ENCODE measurements around the gene SSBP3.
"Not testable (repeated sequence)": the region's sequence is repeated elsewhere in the genome, so short reads cannot be mapped to it uniquely, and the experiment has no call there.

SSBP3 gene

DNA sequence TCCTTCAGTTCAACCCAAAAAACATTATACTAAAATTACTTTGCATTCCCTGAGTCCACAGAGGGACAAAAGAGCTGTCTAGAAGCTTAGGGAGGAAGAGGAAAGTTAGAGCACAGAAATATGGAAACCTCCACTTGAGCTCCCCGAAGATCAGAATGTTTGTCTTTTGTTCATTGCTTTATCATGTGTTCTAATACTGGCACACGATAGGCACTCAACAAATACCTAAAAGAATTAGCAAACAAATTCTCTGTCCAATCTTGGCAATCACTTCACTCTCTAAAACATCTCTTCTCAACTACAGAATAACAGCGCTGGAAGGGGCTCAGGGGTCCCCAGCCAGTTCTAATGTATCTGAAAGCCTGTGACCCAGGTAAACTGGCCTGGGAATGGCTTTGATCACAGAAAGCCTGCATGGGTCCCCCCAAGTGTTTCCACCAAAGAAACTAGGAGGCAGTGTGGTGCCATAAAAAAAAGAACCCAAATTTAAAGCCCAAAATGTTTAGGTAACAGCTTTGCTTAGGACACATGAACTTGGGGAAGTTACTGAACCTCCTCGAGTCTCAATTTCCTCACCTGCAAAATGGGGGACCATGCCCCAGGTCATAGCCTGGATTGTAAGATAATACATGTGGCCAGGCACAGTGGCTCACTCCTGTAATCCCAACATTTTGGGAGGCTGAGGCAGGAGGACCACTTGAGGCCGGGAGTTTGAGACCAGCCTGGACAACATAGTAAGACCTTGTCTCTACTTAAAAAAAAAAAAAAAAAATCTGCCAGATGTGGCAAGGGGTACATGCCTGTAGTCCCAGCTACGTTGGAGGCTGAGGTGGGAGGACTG, 45.8 kb downstream of the SSBP3 start:
- ATAC-seq (no peak), DNase-seq (ENCODE audit: low spot score in 2 of 2) (no peak)
- H3K36me3 Mint-ChIP-seq = peaks cover 13% of the 10 kb centered on the region
- H3K4me3 Mint-ChIP-seq = no peak overlapping the region
- peak overlapping the region; percentile 68 for H3K27ac Mint-ChIP-seq
- peaks cover 92% of the 10 kb centered on the region for H3K4me1 Mint-ChIP-seq
- no peaks in the 10 kb centered on the region for H3K9me3 Mint-ChIP-seq

DNA sequence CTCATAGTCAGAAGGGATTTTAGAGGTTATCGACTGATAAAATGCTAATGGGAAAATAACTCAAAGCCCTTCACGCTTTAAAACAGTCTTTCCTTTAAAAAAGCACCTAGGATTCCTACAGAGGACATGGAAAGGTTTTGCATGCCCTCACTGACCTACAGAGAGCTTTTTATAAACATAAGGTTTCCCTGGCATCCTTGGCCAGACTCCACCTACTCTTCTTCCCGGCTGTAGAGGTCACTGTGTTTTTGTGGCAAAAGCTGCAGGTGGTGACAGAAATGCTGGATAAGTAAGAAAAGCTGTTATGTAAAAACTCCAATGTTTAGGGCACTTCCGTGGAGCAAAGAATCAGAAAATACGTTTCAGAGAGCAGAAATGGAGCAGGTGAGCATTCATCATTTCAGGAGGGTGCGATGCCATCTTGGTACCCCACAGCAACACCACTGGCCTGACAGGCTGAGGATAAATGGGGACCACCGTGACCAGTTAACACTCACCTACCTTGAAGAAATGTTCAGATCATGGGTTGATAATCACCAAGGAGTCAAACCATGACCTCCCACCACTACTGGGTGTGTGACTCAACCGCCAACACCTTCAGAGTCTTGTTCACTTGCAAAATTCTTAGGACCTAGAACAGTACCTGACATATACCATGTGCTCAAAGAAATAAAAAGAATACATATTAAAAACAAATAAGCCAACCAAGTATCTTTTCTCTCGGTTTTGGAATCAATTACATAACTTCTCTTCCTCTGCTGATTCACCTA, 46.6 kb downstream of the SSBP3 start:
- H3K9me3 Mint-ChIP-seq = no peaks in the 10 kb centered on the region
- peaks cover 84% of the 10 kb centered on the region for H3K4me1 Mint-ChIP-seq
- DNase-seq (ENCODE audit: low spot score in 2 of 2) (no peak), ATAC-seq (peak; percentile 85)
- peaks cover 13% of the 10 kb centered on the region for H3K36me3 Mint-ChIP-seq
- peak overlapping the region; percentile 68 for H3K27ac Mint-ChIP-seq
- no peak overlapping the region for H3K4me3 Mint-ChIP-seq

DNA sequence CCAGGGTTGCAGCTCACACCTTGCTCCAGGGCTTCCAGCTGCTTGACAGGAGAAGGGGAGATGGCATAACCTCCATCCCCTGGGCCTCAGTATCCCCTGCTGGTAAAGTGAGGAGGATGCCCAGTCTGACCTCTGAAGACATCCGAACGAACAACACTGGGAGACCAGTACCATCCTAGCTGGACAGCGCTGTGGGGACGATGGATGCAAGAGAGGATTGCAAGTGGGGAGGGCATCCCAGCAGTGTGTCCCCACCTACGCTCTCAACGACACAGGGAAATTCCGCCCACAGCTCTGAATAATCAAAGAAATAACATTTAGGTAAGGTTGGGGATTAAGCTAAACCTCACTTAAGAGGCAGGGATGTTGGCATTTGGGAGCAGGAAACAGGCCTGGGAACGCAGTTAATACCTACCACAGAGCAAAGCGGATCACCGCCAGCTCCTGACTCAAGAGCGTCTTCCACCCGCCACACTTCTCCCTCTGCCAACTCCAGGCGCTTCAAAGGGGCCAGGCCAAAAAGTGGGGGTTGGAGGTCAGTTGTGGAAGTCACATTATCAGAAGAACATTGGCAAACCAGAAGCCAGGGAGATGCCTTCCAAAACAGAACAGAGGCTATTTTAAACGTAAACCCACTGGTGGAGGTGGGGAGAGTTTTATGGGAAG, 47.6 kb downstream of the SSBP3 start:
- Mint-ChIP-seq H3K4me1 (peaks cover 84% of the 10 kb centered on the region), H3K36me3 (peaks cover 13% of the 10 kb centered on the region), H3K4me3 (no peak overlapping the region), H3K27ac (no peak overlapping the region), H3K9me3 (no peaks in the 10 kb centered on the region)
- no peak for ATAC-seq
- DNase-seq (ENCODE audit: low spot score in 2 of 2) = no peak

DNA sequence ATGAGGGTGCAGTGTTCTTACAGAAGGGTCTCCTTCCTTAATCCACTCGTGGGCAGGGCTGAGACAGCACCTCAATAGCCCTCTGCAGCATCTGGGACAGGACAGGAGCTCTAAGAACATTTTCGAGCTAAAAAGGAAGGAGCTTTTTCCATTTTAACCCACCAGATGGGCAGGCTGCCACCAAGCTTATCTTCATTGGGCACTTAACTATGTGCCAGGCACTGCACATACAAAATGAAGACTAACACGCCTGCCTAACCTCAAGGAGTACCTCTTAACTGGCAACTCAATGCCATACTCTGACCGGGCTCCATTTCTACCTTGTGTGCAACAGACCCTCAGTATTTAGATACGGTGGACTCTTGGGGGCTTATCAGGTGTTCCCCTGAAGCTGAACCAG, 48.2 kb downstream of the SSBP3 start:
- no peaks in the 10 kb centered on the region for H3K9me3 Mint-ChIP-seq
- peaks cover 83% of the 10 kb centered on the region for H3K4me1 Mint-ChIP-seq
- ATAC-seq = no peak
- peaks cover 13% of the 10 kb centered on the region for H3K36me3 Mint-ChIP-seq
- peak overlapping the region; percentile 92 for H3K27ac Mint-ChIP-seq
- DNase-seq (ENCODE audit: low spot score in 2 of 2) = no peak
- no peak overlapping the region for H3K4me3 Mint-ChIP-seq

DNA sequence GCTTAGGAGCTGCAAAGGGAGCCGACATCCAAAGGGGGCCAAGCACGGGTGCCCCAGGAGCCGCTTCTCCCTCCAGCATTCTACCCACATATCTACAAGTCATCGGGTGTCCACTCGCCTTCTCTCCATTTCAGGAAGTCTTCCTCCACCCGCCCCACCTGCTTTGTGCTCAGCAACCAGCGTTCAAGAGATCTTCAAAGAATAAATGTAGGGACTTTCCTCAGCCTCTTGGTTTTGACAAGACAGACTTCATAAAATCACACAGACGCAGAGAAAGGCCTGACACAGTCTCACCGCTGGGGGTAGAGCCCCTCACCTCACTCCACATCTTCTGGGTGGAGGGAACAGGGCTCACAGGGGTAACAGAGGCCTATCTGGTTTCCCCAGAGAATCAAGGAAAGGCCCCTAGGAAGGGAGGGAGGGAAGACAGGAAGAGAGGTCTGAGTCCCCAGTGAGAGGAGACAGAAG, 49.5 kb downstream of the SSBP3 start:
- no peak for ATAC-seq
- Mint-ChIP-seq H3K27ac (peak overlapping the region; percentile 92), H3K4me1 (peaks cover 82% of the 10 kb centered on the region), H3K4me3 (peak overlapping the region; percentile 49), H3K36me3 (peaks cover 13% of the 10 kb centered on the region), H3K9me3 (no peaks in the 10 kb centered on the region)
- no peak for DNase-seq (ENCODE audit: low spot score in 2 of 2)

DNA sequence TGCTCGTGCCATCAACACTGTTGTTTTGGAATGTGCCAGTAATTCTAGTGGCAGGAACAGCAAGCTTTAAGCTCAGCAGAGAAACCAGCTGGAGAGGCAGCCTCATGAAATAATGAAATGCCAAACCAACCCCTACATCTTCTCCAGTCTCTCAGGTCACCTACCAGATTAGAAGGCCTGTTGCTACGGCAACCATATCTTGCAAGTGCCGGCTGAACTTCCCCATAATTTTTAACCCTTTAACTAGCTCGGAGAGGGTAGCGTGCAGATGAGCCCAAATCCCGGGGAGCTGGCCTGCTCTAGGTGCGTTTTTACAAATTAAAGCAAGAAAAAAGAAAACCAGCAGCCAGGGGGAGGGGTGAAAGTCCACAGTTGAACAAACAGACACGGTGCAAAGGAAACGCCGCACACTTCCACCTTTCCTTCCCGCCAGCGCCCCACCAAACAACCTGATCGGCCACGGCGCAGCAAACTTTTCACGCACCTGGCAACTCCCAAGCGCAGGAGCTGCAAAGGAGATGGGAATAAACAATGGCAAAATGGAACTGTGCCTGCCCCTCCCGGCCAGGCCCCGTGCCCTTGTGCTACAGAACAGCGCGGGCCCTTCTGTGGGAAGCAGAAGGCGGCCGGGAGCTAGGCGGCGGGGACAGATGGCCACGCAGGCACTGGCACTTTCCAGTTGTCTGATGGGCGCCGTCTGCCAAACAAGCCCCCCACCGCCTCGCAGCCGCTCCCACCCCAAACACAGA, 50.1 kb downstream of the SSBP3 start:
- H3K4me3 Mint-ChIP-seq = peak overlapping the region; percentile 49
- H3K27ac Mint-ChIP-seq = peak overlapping the region; percentile 92
- H3K4me1 Mint-ChIP-seq = peaks cover 82% of the 10 kb centered on the region
- H3K9me3 Mint-ChIP-seq = no peaks in the 10 kb centered on the region
- no peak for DNase-seq (ENCODE audit: low spot score in 2 of 2)
- ATAC-seq = no peak
- H3K36me3 Mint-ChIP-seq = peaks cover 13% of the 10 kb centered on the region

DNA sequence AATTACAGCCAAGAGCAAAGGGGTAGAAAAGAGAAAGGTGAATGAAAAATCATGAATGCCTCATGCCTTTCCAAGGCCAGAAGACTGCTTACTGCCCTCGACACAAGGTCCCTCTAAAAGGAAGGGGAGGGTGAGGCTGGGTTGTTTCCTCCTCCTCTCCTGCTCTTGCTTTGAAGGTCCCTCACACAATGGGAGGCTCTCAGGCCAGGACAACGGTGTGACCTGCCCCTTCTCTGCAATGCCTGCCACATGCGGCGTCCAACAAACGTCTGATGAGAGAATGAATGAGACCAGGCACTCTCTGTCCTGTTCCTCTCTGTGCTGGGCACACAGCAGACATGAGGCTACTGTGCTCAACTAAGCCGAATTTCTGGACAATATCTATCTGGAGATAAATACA, 51.3 kb downstream of the SSBP3 start:
- no peak for ATAC-seq
- Mint-ChIP-seq H3K4me3 (no peak overlapping the region), H3K27ac (peak overlapping the region; percentile 80), H3K9me3 (no peaks in the 10 kb centered on the region), H3K36me3 (peaks cover 13% of the 10 kb centered on the region), H3K4me1 (peaks cover 85% of the 10 kb centered on the region)
- no peak for DNase-seq (ENCODE audit: low spot score in 2 of 2)

DNA sequence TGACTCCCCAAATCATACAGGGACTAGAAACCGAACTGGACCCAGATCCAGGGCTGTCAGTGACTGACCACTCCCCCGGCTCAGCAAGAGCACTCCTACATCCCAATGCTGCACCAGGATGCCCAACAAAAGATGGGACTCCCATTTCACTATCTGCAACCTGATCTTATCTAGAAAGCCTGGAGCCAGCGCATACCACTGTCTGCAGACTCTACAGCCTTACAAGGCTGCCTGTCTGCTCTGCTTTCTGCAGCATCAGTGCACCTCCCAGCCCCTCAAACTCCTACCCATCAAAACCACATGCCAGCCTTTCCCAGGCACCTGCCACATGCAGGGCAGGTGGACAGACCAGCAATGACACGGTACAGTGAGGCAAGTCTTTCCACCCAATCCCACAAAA, 52.2 kb downstream of the SSBP3 start:
- peaks cover 7% of the 10 kb centered on the region for H3K36me3 Mint-ChIP-seq
- H3K9me3 Mint-ChIP-seq = no peaks in the 10 kb centered on the region
- H3K27ac Mint-ChIP-seq = peak overlapping the region; percentile 80
- no peak for DNase-seq (ENCODE audit: low spot score in 2 of 2)
- no peak overlapping the region for H3K4me3 Mint-ChIP-seq
- ATAC-seq = no peak
- H3K4me1 Mint-ChIP-seq = peaks cover 87% of the 10 kb centered on the region

DNA sequence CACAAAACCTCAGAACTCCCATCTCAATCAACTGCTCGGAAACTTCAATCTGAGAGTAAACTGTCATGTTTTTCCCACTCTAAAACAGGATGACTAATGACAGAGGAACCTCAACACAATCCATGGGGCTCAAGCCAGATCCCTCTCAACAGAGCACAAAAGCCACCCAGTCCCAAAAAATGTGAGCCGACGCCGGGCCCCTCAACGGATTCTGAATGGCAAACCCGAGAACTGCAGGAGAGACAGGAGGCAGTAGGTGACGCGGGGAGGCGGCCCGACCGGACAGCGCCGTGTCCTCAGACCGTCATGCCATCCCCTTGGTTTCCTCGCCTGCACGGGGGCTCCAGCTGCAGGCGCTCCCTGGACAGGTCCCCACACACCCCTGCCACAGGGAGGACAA, 53.4 kb downstream of the SSBP3 start:
- no peak for DNase-seq (ENCODE audit: low spot score in 2 of 2)
- ATAC-seq = no peak
- H3K4me3 Mint-ChIP-seq = no peak overlapping the region
- H3K27ac Mint-ChIP-seq = peak overlapping the region; percentile 80
- H3K9me3 Mint-ChIP-seq = no peaks in the 10 kb centered on the region
- H3K36me3 Mint-ChIP-seq = no peaks in the 10 kb centered on the region
- H3K4me1 Mint-ChIP-seq = peaks cover 89% of the 10 kb centered on the region

DNA sequence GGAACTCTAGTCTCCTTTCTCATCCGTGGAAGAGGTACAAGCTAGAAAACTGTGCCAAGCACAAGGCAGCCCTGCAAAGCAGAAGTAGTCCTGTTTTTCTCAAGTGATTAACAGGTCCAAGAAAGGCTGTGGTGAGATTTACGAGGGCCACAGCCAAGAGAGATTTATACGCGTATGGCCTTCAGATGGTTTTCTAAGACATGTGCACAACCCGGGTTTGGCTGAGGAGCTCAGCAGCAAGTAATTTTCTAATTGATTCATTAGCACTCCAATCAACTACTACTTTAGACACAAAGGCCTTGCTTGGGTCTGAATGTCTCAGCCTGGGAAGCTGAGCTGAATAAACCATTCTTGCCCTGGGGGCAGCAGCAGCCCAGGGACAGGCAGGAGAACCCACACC, 55.8 kb downstream of the SSBP3 start:
- ATAC-seq (no peak), DNase-seq (ENCODE audit: low spot score in 2 of 2) (no peak)
- peak overlapping the region; percentile 43 for H3K27ac Mint-ChIP-seq
- peaks cover 72% of the 10 kb centered on the region for H3K4me1 Mint-ChIP-seq
- H3K9me3 Mint-ChIP-seq = no peaks in the 10 kb centered on the region
- H3K36me3 Mint-ChIP-seq = no peaks in the 10 kb centered on the region
- no peak overlapping the region for H3K4me3 Mint-ChIP-seq

DNA sequence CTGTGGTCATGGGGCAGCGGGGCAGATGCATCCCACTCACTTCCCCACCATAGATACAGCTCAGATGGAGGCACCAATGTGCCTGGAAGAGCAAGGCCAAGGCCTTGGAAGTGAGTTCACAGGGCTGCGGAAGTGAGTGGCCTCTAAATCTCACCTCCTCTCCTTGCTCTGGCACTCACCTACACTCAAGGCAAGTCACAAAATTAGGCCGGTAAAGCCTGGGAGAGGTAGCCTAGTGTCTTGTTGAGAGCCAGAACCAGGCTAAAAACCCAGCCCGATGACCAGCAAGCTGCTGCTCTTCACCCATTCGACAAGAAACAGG, 57.5 kb downstream of the SSBP3 start:
- H3K4me3 Mint-ChIP-seq = no peak overlapping the region
- no peaks in the 10 kb centered on the region for H3K36me3 Mint-ChIP-seq
- peak overlapping the region; percentile 48 for H3K27ac Mint-ChIP-seq
- no peak for DNase-seq (ENCODE audit: low spot score in 2 of 2)
- no peaks in the 10 kb centered on the region for H3K9me3 Mint-ChIP-seq
- ATAC-seq = no peak
- H3K4me1 Mint-ChIP-seq = peaks cover 74% of the 10 kb centered on the region

DNA sequence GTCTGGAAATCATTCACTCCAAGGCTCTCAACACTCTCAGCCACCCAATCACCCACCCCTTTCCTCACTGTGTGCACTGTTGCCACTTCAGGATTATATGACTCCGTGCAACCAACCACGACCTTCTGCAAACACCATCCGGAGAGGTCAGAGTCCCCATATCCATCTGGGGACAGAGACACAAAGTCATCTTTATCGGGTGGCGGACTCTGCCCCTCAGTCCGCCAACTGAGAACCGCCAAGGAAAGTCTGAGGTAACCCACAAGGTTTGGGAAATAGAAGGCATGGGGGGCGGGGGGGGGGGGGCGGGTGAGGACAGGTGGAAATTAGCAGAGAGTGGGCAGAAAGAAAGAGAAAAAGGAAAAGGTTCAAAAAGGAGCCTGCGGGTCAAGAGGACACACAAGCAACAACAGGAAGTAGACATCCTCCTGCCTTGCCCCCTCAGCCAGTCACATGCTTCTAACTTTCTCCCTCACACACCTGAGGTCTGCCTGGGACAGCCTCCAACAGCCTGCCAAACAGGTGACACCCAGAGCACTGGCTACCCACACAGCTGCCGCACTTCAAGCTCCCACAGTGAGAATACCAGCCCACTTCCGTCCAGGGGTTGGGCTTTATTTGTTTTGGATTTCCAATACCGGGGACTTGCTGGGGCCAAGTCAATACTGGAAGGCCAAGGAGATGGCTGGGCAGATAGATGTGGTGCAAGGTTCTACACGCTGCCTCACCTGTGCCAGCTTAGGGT, 58.1 kb downstream of the SSBP3 start:
- DNase-seq (ENCODE audit: low spot score in 2 of 2) = no peak
- peak overlapping the region; percentile 48 for H3K27ac Mint-ChIP-seq
- no peak overlapping the region for H3K4me3 Mint-ChIP-seq
- no peaks in the 10 kb centered on the region for H3K9me3 Mint-ChIP-seq
- ATAC-seq = no peak
- H3K4me1 Mint-ChIP-seq = peaks cover 74% of the 10 kb centered on the region
- H3K36me3 Mint-ChIP-seq = no peaks in the 10 kb centered on the region

DNA sequence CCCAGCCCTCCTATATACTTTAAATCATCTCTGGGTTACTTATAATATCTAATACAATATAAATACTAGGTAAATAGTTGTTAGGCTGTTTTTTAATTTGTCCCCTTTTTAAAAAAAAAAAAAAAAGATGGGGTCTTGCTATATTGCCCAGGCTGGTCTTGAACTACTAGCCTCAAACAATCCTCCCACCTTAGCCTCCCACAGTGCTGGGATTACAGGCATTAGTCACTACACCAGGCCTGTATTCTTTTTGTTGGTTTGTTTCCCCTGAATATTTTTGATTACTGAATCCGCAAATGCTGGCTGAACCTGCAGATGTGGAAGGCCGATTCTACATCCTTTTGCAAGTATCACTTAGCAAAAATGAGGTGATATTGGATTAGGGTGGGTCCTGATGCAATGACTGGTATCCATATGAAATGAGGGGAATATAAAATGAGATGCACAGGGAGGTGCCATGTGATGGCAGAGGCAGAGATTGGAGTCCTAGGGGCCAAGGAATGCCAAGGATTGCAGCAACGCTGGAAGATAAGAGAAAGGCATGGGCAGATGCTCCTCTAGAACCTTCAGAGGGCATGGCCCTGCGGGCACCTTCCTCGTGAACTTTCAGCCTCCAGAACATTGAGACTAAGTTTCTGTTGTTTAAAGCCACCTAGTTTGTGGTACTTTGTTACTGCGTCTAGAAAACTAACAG, 58.8 kb downstream of the SSBP3 start:
- H3K27ac Mint-ChIP-seq = no peak overlapping the region
- no peak for ATAC-seq
- H3K4me1 Mint-ChIP-seq = peaks cover 75% of the 10 kb centered on the region
- no peaks in the 10 kb centered on the region for H3K9me3 Mint-ChIP-seq
- no peak overlapping the region for H3K4me3 Mint-ChIP-seq
- DNase-seq (ENCODE audit: low spot score in 2 of 2) = no peak
- no peaks in the 10 kb centered on the region for H3K36me3 Mint-ChIP-seq

DNA sequence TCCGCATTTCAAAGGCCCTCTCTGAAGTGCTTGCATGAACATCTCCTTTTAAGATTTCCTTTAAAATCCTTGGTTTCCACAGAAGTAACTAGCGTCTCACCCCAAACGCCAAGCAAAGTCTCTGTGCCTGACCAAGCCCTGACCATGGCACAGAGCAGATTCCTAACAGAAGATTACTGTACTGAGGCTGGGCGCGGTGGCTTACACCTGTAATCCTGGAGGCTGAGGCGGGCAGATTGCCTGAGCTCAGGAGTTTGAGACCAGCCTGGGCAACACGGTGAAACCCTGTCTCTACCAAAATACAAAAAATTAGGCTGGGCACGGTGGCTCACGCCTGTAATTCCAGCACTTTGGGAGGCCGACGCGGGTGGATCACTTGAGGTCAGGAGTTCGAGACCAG, 60.6 kb downstream of the SSBP3 start:
- H3K27ac Mint-ChIP-seq; H3K9me3 Mint-ChIP-seq; H3K36me3 Mint-ChIP-seq; ATAC-seq; H3K4me3 Mint-ChIP-seq; DNase-seq (ENCODE audit: low spot score in 2 of 2): not testable (repeated sequence)
- H3K4me1 Mint-ChIP-seq = peaks cover 74% of the 10 kb centered on the region
